SK-N-SH treated with all-trans-retinoic acid at 6 μM for 48 hours (cell line): ENCODE measurements around the gene CFP.

Source experiments
- CREB5 ChIP-seq: fragments of 250-450 bp; sonication (Bioruptor Pico); IDR thresholded peaks from 2 replicates; pipeline ENCODE4 v1.5.1; 2020; ENCODE audit warnings: low read depth, mild to moderate bottlenecking, moderate library complexity
- CSDC2 ChIP-seq: fragments of 250-450 bp; sonication (Bioruptor Pico); IDR thresholded peaks from 2 replicates; pipeline ENCODE4 v1.5.0; 2020; ENCODE audit warnings: mild to moderate bottlenecking, moderate library complexity
- GLIS3 ChIP-seq: fragments of 250-450 bp; sonication (Bioruptor Pico); IDR thresholded peaks from 2 replicates; pipeline ENCODE4 v1.5.0; 2020; ENCODE audit warnings: mild to moderate bottlenecking, moderate library complexity
- RARB ChIP-seq: fragments of 250-450 bp; sonication (Bioruptor Pico); IDR thresholded peaks from 2 replicates; pipeline ENCODE4 v1.8.0; 2021; ENCODE audit warnings: mild to moderate bottlenecking, moderate library complexity
- ZFP3 ChIP-seq: fragments of 250-450 bp; sonication (Bioruptor Pico); IDR thresholded peaks from 2 replicates; pipeline ENCODE4 v1.5.0; 2020; ENCODE audit warnings: mild to moderate bottlenecking, moderate library complexity
- ZNF8 ChIP-seq: fragments of 450-650 bp; formaldehyde crosslinking; IDR thresholded peaks from 2 replicates; pipeline ENCODE4 v1.5.0; 2020; ENCODE audit warnings: mild to moderate bottlenecking, moderate library complexity

- TF ChIP-seq ZNF8 (no peak), CREB5 (CRISPR knock-in tag) (no peak), GLIS3 (CRISPR knock-in tag) (no peak), CSDC2 (CRISPR knock-in tag) (no peak), RARB (CRISPR knock-in tag) (no peak), ZFP3 (CRISPR knock-in tag) (no peak)
These were observed 46.4 kb downstream of the CFP start for GRCh38 chrX:47583240-47583861.
